Neutrophil (primary cell): ENCODE data around the gene TMEM45B.
A peak's percentile ranks its signal among the peaks of the same experiment; 100 is the strongest.

ENCODE experiments used
- H3K27ac ChIP-seq: fragments of 200-600 bp; sonication (generic); 2 replicates; pipeline ENCODE4 v1.5.1; 2016; ENCODE audit warnings: mild to moderate bottlenecking, moderate library complexity
- H3K27me3 ChIP-seq: fragments of 200-600 bp; sonication (generic); 2 replicates; pipeline ENCODE4 v1.6.0; 2016; ENCODE audit warnings: mild to moderate bottlenecking
- H3K36me3 ChIP-seq: fragments of 200-600 bp; sonication (generic); 2 replicates; pipeline ENCODE4 v1.5.1; 2017
- H3K4me1 ChIP-seq, 2 experiments: fragments of 200-600 bp in 1 of 2; sonication (generic) in 1 of 2; 1 replicate in 1 of 2; 2 replicates in 1 of 2; pipeline versions ENCODE4 v1.5.1 to v1.6.1; 2013 to 2016; ENCODE audit warnings: low read depth in 1 of 2, low read length in 1 of 2, mild to moderate bottlenecking in 1 of 2, moderate library complexity in 1 of 2; ENCODE audit not compliant: control insufficient read depth in 1 of 2, insufficient read depth in 1 of 2
- H3K4me3 ChIP-seq, 2 experiments: fragments of 200-600 bp in 1 of 2; sonication (generic) in 1 of 2; 1 replicate in 1 of 2; 2 replicates in 1 of 2; pipeline ENCODE4 v1.5.1; 2013 to 2016; ENCODE audit warnings: low read depth in 1 of 2, low read length in 1 of 2, mild to moderate bottlenecking in 1 of 2, moderate library complexity in 1 of 2
- H3K9me3 ChIP-seq: fragments of 200-600 bp; sonication (generic); 2 replicates; pipeline ENCODE4 v1.5.1; 2016
- CTCF ChIP-seq: fragments of 200-600 bp; sonication (generic); IDR thresholded peaks from 2 replicates; pipeline ENCODE4 v1.5.1; 2016; ENCODE audit warnings: antibody characterized with exemption

Gene TMEM45B

GRCh38 chr11:129894278-129895125, 78.9 kb downstream of the TMEM45B start:
- TF ChIP-seq CTCF = no peak
- H3K36me3 ChIP-seq = peaks cover 35% of the 10 kb centered on the region
- H3K27me3 ChIP-seq = peaks cover 6% of the 10 kb centered on the region
- peaks cover 17 to 18% of the 10 kb centered on the region in 2 experiments for H3K4me1 ChIP-seq
- no peaks in the 10 kb centered on the region for H3K9me3 ChIP-seq
- peak overlapping the region; percentile 80 to 98 for H3K4me3 ChIP-seq
- H3K27ac ChIP-seq = peak overlapping the region; percentile 79

- TF ChIP-seq CTCF = peak; percentile 41
Measured at GRCh38 chr11:129895126-129896041, 79.7 kb downstream of the TMEM45B start, which contains the start of gene NFRKB. Gene NFRKB, minus strand, starts transcription at chr11:129895578. Its CDS starts 2,729 bp downstream, at chr11:129892849.

GRCh38 chr11:129896062-129896461, 80.4 kb downstream of the TMEM45B start:
- Histone ChIP-seq H3K27ac (no peak overlapping the region), H3K4me3 (peak overlapping the region; percentile 80 to 98), H3K27me3 (peaks cover 6% of the 10 kb centered on the region), H3K4me1 (peaks cover 17 to 18% of the 10 kb centered on the region in 2 experiments), H3K9me3 (no peaks in the 10 kb centered on the region), H3K36me3 (peaks cover 22% of the 10 kb centered on the region)
- no peak for TF ChIP-seq CTCF

More at GRCh38 chr11:129895126-129896041, 79.7 kb downstream of the TMEM45B start, which contains the start of gene NFRKB:
- Histone ChIP-seq H3K4me3 (peak within 1 kb of the TSS; percentile 80 to 98), H3K9me3 (no peaks in the 10 kb centered on the region), H3K36me3 (peaks cover 26% of the 10 kb centered on the region), H3K27me3 (peaks cover 6% of the 10 kb centered on the region), H3K4me1 (peaks cover 17 to 18% of the 10 kb centered on the region in 2 experiments), H3K27ac (peak within 1 kb of the TSS; percentile 79)

GRCh38 chr11:129905402-129905801, 89.8 kb downstream of the TMEM45B start:
- Histone ChIP-seq H3K36me3 (peaks cover 80% of the 10 kb centered on the region), H3K9me3 (no peaks in the 10 kb centered on the region), H3K4me3 (no peak overlapping the region), H3K4me1 (no peaks in the 10 kb centered on the region), H3K27me3 (no peaks in the 10 kb centered on the region), H3K27ac (no peak overlapping the region)
- TF ChIP-seq CTCF = no peak
